ENCODE data around the gene MYH4.

The MYH4 gene

DNA sequence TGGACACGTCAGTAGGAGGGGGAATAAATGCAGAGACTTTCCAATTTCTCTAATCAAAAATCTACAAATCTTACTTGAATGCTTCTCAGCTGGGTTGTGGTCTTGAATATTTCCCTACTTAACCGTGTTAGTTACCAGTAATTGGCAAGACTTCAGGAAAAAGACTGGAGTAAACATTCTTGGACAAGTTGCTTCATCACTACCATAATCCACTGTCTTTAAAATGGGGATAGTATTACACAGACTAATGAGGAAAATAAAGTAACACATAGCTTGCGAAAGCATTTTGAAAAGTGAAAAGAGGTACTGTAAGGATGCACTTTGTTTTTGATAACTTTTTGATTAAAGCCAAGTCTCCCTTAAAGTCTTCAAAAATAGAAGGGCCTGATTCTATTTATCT is 30.6 kb upstream of the MYH4 start:
- TF ChIP-seq CTCF (IDR thresholded peaks at IDR 0.05; ENCODE audit: borderline replicate concordance, insufficient read depth, low read depth, low read length): no peak
- H3K4me3 ChIP-seq (ENCODE audit: low read depth, low read length): no peak overlapping the region

- TF ChIP-seq CTCF (IDR thresholded peaks at IDR 0.05; ENCODE audit: borderline replicate concordance, insufficient read depth, low read depth, low read length): no peak
- H3K4me3 ChIP-seq (ENCODE audit: low read depth, low read length): no peak overlapping the region
Measured at GRCh38 chr17:10492004-10492403, 22.6 kb upstream of the MYH4 start.

DNA sequence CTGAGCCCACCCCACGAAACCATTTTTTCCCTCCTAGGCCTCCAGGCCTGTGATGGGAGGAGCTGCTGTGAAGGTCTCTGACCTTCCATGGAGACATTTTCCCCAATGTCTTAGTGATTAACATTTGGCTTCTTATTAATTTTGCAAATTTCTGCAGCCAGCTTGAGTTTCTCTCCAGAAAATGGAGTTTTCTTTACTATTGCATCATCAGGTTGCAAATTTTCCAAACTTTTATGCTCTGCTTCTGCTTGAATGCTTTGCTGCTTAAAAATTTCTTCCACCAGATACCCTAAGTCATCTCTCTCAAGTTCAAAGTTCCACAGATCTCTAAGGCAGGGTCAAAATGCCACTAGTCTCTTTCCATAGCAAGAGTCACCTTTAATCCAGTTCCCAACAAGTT is 12.9 kb upstream of the MYH4 start:
- TF ChIP-seq CTCF (IDR thresholded peaks at IDR 0.05; ENCODE audit: borderline replicate concordance, insufficient read depth, low read depth, low read length): no peak
- no peak overlapping the region for H3K4me3 ChIP-seq (ENCODE audit: low read depth, low read length)

DNA sequence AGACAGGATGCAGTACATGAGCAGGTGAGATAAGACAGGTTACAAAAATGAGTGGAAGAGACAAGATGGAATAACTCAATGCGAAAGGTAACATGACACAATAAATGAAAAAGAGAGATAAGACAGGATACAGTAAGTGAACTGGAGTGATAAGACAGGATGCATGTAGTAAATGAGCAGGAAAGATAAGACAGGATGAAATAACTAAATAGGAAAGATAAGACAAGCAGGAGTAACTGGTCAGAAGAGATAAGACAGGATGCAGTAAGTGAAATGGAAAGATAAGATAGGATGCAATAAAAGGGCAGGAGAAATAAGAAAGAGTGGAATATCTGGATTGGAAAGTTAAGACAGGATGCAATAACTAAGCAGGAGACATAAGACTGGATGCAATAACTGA is 8.3 kb upstream of the MYH4 start:
- H3K4me3 ChIP-seq (ENCODE audit: low read depth, low read length): no peak overlapping the region
- no peak for TF ChIP-seq CTCF (IDR thresholded peaks at IDR 0.05; ENCODE audit: borderline replicate concordance, insufficient read depth, low read depth, low read length)

GRCh38 chr17:10474536-10474935 is 5.2 kb upstream of the MYH4 start:
- no peak overlapping the region for H3K4me3 ChIP-seq (ENCODE audit: low read depth, low read length)
- no peak for TF ChIP-seq CTCF (IDR thresholded peaks at IDR 0.05; ENCODE audit: borderline replicate concordance, insufficient read depth, low read depth, low read length)

DNA sequence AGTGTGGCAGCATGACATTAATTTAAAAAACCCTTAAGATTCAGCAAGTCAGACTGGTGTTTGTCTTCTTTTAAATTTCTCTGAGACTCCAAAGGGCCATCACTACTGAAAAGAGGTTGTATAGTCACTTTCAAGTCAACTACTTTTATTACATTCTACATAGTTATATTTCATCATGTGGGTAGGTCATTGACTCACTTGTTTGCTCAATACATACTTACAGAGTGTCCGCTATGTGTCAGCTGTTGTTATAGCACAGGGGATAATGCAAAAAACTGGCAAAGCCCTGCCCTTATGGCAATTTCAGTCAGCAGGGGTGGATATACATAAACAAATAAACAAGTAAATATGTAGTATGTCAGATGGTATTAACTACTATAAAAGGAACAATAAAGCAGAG is 2.5 kb upstream of the MYH4 start:
- no peak for TF ChIP-seq CTCF (IDR thresholded peaks at IDR 0.05; ENCODE audit: borderline replicate concordance, insufficient read depth, low read depth, low read length)
- no peak overlapping the region for H3K4me3 ChIP-seq (ENCODE audit: low read depth, low read length)

DNA sequence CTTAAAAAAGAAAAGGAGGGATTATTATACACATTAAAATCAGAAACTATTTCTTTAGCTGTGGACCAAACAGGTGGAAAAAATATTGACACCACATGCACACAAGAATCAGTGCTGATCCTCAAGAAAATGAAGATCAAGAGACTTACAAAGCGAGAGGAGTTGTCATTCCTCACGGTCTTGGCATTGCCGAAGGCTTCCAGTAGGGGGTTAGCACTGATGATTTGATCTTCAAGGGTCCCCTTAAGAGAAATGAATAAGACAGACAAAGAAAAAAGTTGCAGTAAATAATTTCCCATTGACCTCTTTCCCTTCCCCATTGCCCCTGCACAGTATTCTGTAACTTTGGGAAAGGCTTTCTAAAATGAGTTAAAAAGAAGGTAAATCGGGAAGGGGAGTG is 6.0 kb downstream of the MYH4 start:
- no peak for TF ChIP-seq CTCF (IDR thresholded peaks at IDR 0.05; ENCODE audit: borderline replicate concordance, insufficient read depth, low read depth, low read length)
- no peak overlapping the region for H3K4me3 ChIP-seq (ENCODE audit: low read depth, low read length)
